GM12873 (cell line): ENCODE data around the gene C22orf39.

Source experiments
- TF ChIP-seq, protein P1 (sequence below): IDR thresholded peaks from 2 replicates; pipeline ENCODE4 v1.5.1; 2012; ENCODE audit warnings: low read depth, mild to moderate bottlenecking, moderate library complexity, low read length, control low read depth; ENCODE audit not compliant: insufficient read depth; ENCODE audit errors: missing control alignments

C22orf39 gene

DNA sequence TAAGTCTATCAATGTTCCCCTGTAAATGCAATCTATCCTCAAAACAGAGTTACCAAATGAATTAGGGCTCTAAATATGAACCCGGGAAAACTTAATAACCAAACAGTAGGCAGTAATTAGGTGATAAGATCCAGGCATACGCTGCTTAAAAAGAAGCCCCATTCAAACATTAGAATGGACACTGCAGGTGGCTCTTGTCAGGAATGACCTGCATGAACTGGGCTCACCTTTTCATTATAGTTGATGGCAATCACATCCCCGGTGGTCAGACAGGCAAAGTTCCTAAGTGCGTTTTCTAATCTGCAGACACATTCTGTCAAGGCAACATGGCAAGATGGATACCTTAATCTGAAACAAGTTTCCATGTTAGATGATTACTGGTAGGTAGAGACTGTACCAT lies 17.5 kb upstream of the C22orf39 start:
- TF ChIP-seq, protein P1, sequence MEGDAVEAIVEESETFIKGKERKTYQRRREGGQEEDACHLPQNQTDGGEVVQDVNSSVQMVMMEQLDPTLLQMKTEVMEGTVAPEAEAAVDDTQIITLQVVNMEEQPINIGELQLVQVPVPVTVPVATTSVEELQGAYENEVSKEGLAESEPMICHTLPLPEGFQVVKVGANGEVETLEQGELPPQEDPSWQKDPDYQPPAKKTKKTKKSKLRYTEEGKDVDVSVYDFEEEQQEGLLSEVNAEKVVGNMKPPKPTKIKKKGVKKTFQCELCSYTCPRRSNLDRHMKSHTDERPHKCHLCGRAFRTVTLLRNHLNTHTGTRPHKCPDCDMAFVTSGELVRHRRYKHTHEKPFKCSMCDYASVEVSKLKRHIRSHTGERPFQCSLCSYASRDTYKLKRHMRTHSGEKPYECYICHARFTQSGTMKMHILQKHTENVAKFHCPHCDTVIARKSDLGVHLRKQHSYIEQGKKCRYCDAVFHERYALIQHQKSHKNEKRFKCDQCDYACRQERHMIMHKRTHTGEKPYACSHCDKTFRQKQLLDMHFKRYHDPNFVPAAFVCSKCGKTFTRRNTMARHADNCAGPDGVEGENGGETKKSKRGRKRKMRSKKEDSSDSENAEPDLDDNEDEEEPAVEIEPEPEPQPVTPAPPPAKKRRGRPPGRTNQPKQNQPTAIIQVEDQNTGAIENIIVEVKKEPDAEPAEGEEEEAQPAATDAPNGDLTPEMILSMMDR, result no peak

DNA sequence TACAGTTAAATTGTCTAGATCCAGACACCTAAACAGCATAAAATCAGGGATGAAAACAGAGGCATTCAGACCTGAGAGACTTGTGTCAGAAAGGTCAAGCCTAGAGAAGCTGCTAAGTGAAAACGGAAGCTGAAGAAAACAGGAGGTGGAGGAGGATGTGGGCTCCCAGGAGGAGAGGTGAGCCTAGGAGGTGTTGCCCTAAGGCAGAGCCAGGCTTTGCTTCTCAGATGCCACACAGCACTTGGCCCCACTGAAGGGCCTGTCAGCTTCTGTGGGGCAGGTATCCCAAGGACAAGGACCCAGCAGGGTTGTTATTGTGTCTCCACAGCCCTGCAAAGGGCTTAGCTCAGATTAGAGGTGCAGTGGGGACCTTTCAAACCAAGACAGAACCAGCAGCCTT lies 17.0 kb upstream of the C22orf39 start:
- TF ChIP-seq, protein P1, result no peak

DNA sequence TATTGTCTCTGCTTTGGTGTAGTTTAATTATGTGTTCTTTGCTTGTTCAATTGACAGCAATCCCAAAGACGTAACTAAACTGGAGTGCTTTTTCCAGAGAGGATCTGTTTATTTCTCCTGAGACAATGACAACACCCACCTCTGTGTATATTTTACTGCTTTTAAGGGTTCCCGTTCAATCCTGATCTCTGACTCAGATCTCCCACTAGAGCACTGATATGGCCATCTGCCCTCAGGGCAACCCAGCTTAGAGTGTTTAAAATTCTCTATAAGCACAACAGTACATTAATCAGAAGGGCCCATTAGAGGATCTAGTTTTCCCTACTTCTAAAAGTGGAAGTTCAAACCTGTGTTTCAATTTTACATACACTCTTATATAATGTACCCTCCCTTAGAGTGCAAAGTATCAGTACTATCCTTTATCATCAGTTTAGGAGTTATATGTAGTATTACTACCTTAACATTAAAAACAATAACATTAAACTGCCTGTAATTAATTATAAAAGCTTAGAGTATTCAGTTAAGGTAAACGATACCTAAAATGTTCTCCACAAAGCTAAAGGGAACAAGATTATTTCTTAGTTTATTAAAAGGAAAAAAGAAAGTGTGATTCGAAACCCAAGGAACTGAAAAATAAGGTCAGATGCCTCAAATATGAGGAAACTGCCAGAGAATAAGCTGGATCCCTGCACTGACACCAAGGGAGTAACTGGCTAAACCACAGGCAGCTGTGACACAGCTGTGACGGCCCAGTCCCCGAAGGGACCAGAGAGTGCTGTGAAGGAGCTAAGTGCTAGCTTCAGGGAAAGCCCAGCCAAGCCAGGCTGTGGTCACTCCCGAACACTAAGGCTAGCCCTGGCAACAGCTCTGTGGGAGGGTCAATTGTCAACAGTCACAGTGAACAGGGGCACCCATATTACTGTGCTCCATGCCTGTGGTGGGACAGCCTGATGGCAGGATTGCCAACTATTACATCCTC lies 16.3 kb upstream of the C22orf39 start:
- TF ChIP-seq, protein P1, result no peak

DNA sequence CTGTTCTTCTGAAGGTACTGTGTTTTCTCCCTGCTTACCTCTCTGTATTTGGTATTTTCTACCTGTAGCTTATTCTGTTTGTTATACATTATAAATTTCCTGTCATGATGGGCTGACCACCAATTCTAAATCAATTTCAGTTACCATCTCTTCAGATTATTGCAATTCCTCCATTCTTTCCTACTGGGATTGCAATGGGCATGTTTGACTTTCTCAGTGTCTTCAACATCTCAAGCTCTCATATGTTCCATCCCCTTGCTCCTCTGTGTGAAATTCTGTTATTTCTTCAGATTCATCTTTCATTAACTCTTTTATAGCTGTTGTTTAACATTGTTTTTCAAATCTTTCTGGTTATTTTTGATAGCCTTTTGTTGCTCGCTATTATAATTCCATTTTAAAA lies 15.5 kb upstream of the C22orf39 start:
- TF ChIP-seq, protein P1, result no peak

DNA sequence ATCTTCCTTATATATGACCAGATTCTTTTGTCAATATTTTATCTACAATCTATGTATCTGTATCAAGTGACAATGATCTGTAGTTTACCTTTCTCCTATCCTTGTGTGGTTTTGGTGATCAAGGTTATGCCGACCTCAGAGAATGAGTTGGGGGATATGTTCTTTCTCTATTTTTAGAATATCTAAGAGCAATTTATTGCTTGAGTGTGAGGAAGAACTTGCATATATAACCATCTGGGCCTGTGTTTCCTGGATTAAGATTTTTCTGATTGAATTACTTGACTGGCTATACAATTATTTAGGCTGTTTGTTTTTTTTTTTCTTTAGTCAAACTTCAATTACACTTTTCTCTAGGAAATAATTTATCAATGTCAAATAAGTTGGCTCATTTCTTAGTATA lies 14.0 kb upstream of the C22orf39 start:
- TF ChIP-seq, protein P1, result no peak

DNA sequence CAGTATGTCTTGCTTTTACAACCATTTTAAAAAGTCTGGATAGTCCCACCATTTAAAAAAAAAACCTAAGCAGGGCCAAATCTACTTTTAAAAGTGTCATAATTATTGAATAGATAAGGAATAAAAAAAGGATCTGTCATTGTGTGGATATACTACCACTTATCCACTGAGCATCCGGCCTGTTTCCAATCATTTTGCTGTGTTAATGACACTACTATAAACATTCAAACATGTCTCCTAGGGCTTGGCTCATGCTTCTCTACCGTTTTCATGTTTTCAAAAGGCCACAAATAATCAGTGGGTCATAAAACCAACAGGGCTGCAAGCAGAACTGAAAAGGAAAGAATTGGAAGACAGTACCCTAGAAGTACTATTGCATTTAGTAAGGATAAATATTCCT lies 12.5 kb upstream of the C22orf39 start:
- TF ChIP-seq, protein P1, result no peak

DNA sequence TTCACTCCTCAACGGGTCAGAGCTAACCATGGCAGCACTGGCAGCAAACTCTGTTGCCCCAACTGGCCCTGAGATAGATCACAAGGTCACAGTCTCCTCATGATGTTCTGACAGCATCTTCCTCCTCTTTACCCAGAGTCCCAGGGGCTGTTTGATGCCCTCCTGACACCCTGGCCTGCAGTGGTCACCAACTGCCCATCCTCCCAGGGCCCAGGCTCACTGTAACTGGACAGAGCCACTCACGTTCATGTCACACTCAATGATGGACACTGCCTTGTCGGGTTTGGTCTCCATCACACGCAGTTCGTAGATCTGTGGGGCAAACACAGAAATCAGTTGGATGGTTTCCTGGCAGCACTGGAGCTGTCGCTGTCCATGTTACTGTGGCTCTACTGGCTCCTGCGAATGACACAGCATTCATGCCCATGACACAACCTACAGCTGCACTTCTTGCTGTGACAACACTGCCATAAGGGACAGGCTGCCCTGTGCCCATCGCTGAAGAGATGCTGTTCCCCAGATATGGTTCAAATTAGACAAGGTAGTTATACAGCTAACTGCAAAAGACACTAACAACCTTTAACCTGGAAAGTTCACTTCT lies 10.4 kb upstream of the C22orf39 start:
- TF ChIP-seq, protein P1, result no peak
